A673 (cell line): ENCODE results near the gene TNFAIP3. TPM values are rescaled to one million over a fixed set of nuclear protein-coding genes. Genes with fewer than 3 reads are reported as not detected.

Source experiments
- BruUV-seq: library from RNA; stranded (reverse); fragments of 400-500 nt; replicated peaks from 2 replicates; lab custom pipeline; 2021; lab: Mats Ljungman, UMichigan
- CTCF ChIA-PET: fragments of 300-600 bp; sonication (Branson Sonifier 250); formaldehyde crosslinking; loops from one replicate; lab custom pipeline; 2022; ENCODE audit warnings: antibody characterized with exemption; lab: Charles Lee
- POLR2A ChIA-PET: fragments of 300-600 bp; sonication (Branson Sonifier 250); formaldehyde crosslinking; loops from one replicate; lab custom pipeline; 2022; ENCODE audit warnings: antibody characterized with exemption; ENCODE audit not compliant: low non-redundant PET; lab: Charles Lee
- DNase-seq: peaks from one replicate; pipeline ENCODE4 v3.0.0-alpha.2; 2015; ENCODE audit warnings: low spot score
- H3K27ac ChIP-seq: fragments of 200-600 bp; sonication (generic); 2 replicates; pipeline ENCODE4 v1.5.1; 2016; ENCODE audit warnings: mixed run types, low read depth, mild to moderate bottlenecking, mixed read lengths, antibody characterized with exemption, low read length; ENCODE audit not compliant: poor library complexity, severe bottlenecking
- H3K27me3 ChIP-seq: fragments of 200-600 bp; sonication (generic); replicated peaks from 2 replicates; pipeline ENCODE4 v1.6.1; 2017; ENCODE audit warnings: mixed run types, low read depth, mild to moderate bottlenecking, mixed read lengths, antibody characterized with exemption, low read length; ENCODE audit not compliant: insufficient read depth, poor library complexity
- H3K36me3 ChIP-seq: fragments of 200-600 bp; sonication (generic); 2 replicates; pipeline ENCODE4 v1.6.1; 2016; ENCODE audit warnings: mixed run types, mild to moderate bottlenecking, mixed read lengths, antibody characterized with exemption, low read length; ENCODE audit not compliant: insufficient read depth, poor library complexity, severe bottlenecking
- H3K4me1 ChIP-seq: fragments of 200-600 bp; sonication (generic); 2 replicates; pipeline ENCODE4 v1.6.1; 2017; ENCODE audit warnings: mixed run types, mild to moderate bottlenecking, mixed read lengths, antibody characterized with exemption, low read length; ENCODE audit not compliant: insufficient read depth, poor library complexity, severe bottlenecking
- H3K4me3 ChIP-seq: fragments of 200-600 bp; sonication (generic); 2 replicates; pipeline ENCODE4 v1.5.1; 2016; ENCODE audit warnings: low read depth, mixed run types, mild to moderate bottlenecking, mixed read lengths, low read length; ENCODE audit not compliant: poor library complexity, severe bottlenecking
- H3K9me3 ChIP-seq: fragments of 200-600 bp; sonication (generic); 2 replicates; pipeline ENCODE4 v1.6.1; 2016; ENCODE audit warnings: mixed run types, low read depth, mild to moderate bottlenecking, mixed read lengths, antibody characterized with exemption, low read length; ENCODE audit not compliant: poor library complexity, severe bottlenecking
- CTCF ChIP-seq: fragments of 300-800, 200-600 bp; sonication (generic); conservative IDR thresholded peaks from 2 replicates; pipeline ENCODE4 v1.5.1; 2017; ENCODE audit warnings: low read depth, mild to moderate bottlenecking, antibody characterized with exemption, low read length, moderate library complexity, mixed read lengths
- EZH2 ChIP-seq: fragments of 200-600 bp; sonication (generic); IDR thresholded peaks from 2 replicates; pipeline ENCODE4 v1.6.1; 2017; ENCODE audit warnings: borderline replicate concordance, low read depth, mild to moderate bottlenecking, mixed read lengths, antibody characterized with exemption, low read length; ENCODE audit not compliant: poor library complexity, severe bottlenecking
- intact Hi-C: fragments of 100-400 bp; cut with micrococcal nuclease; formaldehyde crosslinking; loops from one replicate; pipeline ENCODE4 v1.10.0; 2022; ENCODE audit not compliant: unreplicated experiment
- total RNA-seq: library from RNA; stranded (reverse); gene quantifications from 2 replicates; pipeline ENCODE4 v1.2.3, GENCODE V29; 2021

Gene TNFAIP3
- total RNA-seq, 1 experiment from 2014 or later = 12.7 TPM

DNA sequence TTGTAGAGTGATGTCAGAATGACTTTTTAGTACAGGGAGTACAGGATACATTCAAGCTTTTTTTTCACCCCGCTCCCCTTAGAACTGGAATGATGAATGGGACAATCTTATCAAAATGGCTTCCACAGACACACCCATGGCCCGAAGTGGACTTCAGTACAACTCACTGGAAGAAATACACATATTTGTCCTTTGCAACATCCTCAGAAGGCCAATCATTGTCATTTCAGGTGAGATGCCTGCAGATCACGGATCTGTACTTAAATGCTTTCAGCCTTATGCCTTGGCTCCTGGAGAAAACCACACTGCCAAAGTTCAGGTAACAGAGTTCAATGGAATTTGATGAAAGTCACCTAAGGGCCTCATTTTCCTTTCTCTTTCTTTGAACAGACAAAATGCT is 8.5 kb downstream of the TNFAIP3 start:
- peaks cover 4% of the 10 kb centered on the region for H3K4me1 ChIP-seq
- no peak overlapping the region for H3K27ac ChIP-seq
- no peaks in the 10 kb centered on the region for H3K9me3 ChIP-seq
- no peak for TF ChIP-seq EZH2
- no peak for TF ChIP-seq CTCF
- no peak for DNase-seq
- ChIA-PET POLR2A (no interaction called here), CTCF (no interaction called here)
- intact Hi-C loops = no loop called here
- H3K27me3 ChIP-seq = peaks cover 21% of the 10 kb centered on the region
- H3K36me3 ChIP-seq = peaks cover 11% of the 10 kb centered on the region
- no peak overlapping the region for H3K4me3 ChIP-seq
- no TSS peak for BruUV-seq

GRCh38 chr6:137876547-137876946 is 9.5 kb downstream of the TNFAIP3 start:
- intact Hi-C loops = no loop called here
- Histone ChIP-seq H3K27ac (no peak overlapping the region), H3K9me3 (no peaks in the 10 kb centered on the region), H3K4me1 (peaks cover 4% of the 10 kb centered on the region), H3K27me3 (peaks cover 13% of the 10 kb centered on the region), H3K4me3 (no peak overlapping the region), H3K36me3 (peaks cover 11% of the 10 kb centered on the region)
- DNase-seq = no peak
- ChIA-PET CTCF (no interaction called here), POLR2A (no interaction called here)
- no TSS peak for BruUV-seq
- no peak for TF ChIP-seq EZH2
- TF ChIP-seq CTCF = no peak

DNA sequence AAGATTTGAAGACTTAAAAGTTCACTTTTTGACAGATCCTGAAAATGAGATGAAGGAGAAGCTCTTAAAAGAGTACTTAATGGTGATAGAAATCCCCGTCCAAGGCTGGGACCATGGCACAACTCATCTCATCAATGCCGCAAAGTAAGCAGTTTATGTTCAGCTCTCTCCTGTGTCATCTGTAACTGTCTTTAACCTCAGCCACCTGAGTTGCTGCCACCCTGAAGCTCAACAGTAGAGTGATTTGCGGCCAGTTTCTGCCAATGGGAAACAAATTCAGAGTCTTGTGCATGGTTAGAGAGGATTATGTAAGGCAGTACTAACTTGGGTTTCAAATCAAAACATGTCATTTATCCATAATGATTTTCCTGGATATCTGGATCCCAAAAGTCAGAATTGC is 10.1 kb downstream of the TNFAIP3 start:
- no peak overlapping the region for H3K27ac ChIP-seq
- H3K36me3 ChIP-seq = peaks cover 11% of the 10 kb centered on the region
- CTCF ChIA-PET = no interaction called here
- no peak for DNase-seq
- peaks cover 4% of the 10 kb centered on the region for H3K4me1 ChIP-seq
- TF ChIP-seq CTCF (no peak), EZH2 (no peak)
- no peaks in the 10 kb centered on the region for H3K9me3 ChIP-seq
- intact Hi-C loops = no loop called here
- POLR2A ChIA-PET = no interaction called here
- H3K27me3 ChIP-seq = peaks cover 7% of the 10 kb centered on the region
- no peak overlapping the region for H3K4me3 ChIP-seq
- BruUV-seq = no TSS peak
